HG02938 (cell line): ENCODE data around the gene PRAME.
"Not testable (repeated sequence)": the region's sequence is repeated elsewhere in the genome, so short reads cannot be mapped to it uniquely, and the experiment has no call there.

Source experiments
- ATAC-seq: cut with Tn5 transposase; IDR thresholded peaks from one replicate; pipeline ENCODE4 v1.9.1; 2021; ENCODE audit warnings: mild to moderate bottlenecking, moderate library complexity; ENCODE audit not compliant: unreplicated experiment

The PRAME gene

GRCh38 chr22:22558972-22559603, at the start of gene PRAME:
Gene PRAME (minus strand): TSS chr22:22559265. CDS start chr22:22556832, 2,433 bp downstream.
- no peak for ATAC-seq

GRCh38 chr22:22608022-22608421, 49.0 kb upstream of the PRAME start:
- not testable (repeated sequence) for ATAC-seq

- ATAC-seq: no peak
These were observed 46.0 kb upstream of the PRAME start for GRCh38 chr22:22605074-22605404.

- ATAC-seq: no peak
These were observed 45.4 kb upstream of the PRAME start for GRCh38 chr22:22604326-22605073.

GRCh38 chr22:22603470-22603947, 44.4 kb upstream of the PRAME start:
- no peak for ATAC-seq

GRCh38 chr22:22600531-22601261, 41.6 kb upstream of the PRAME start:
- ATAC-seq: no peak

GRCh38 chr22:22599248-22599647, 40.2 kb upstream of the PRAME start:
- no peak for ATAC-seq

- ATAC-seq: no peak
These were observed 39.1 kb upstream of the PRAME start for GRCh38 chr22:22598144-22598543.

GRCh38 chr22:22595001-22595835, 36.2 kb upstream of the PRAME start:
- no peak for ATAC-seq

- no peak for ATAC-seq
These were observed 35.0 kb upstream of the PRAME start for GRCh38 chr22:22593964-22594656.

GRCh38 chr22:22593250-22593649, 34.2 kb upstream of the PRAME start:
- no peak for ATAC-seq

GRCh38 chr22:22591348-22592299, 32.6 kb upstream of the PRAME start:
- no peak for ATAC-seq

- no peak for ATAC-seq
These were observed 31.2 kb upstream of the PRAME start for GRCh38 chr22:22590136-22590891.

GRCh38 chr22:22588485-22589164, 29.6 kb upstream of the PRAME start:
- no peak for ATAC-seq

- no peak for ATAC-seq
These were observed 28.6 kb upstream of the PRAME start for GRCh38 chr22:22587577-22588188.

GRCh38 chr22:22584722-22585121, 25.7 kb upstream of the PRAME start:
- ATAC-seq: no peak

- no peak for ATAC-seq
These were observed 24.0 kb upstream of the PRAME start for GRCh38 chr22:22583030-22583429.
